ENCODE measurements around the gene OPRM1.

GRCh38 chr6:154230393-154230792 lies 191.4 kb downstream of the OPRM1 start:
- TF ChIP-seq TAF1 (IDR thresholded peaks at IDR 0.05; ENCODE audit: borderline replicate concordance, insufficient read depth, low read length) (no peak), REST (IDR thresholded peaks at IDR 0.05; ENCODE audit: insufficient read depth in 1 of 2, low read depth in 2 of 2, low read length in 2 of 2) (no peak), POLR2AphosphoS5 (IDR thresholded peaks at IDR 0.05; ENCODE audit: low read depth, low read length) (no peak), SIN3A (IDR thresholded peaks at IDR 0.05; ENCODE audit: borderline replicate concordance, insufficient read depth, low read length) (no peak), FOXP2 (optimal IDR thresholded peaks at IDR 0.05; ENCODE audit: borderline replicate concordance, extremely low read depth, extremely low read length, insufficient read depth) (no peak)
